Neural cell (in vitro differentiated cells): ENCODE data around the gene IGF2R. TPM values are rescaled to one million over a fixed set of nuclear protein-coding genes. Genes with fewer than 3 reads are reported as not detected.

ENCODE experiments used
- H2AFZ ChIP-seq: fragments of 200-600, 300-800 bp; sonication (generic), shearing (Covaris generic); 2 replicates; pipeline ENCODE4 v1.6.0; 2014; ENCODE audit warnings: low read depth, mild to moderate bottlenecking, antibody characterized with exemption, low read length, moderate library complexity
- H3F3A ChIP-seq: fragments of 200-600 bp; shearing (Covaris generic); 2 replicates; pipeline ENCODE4 v1.6.1; 2016; ENCODE audit warnings: mild to moderate bottlenecking, moderate library complexity, mixed read lengths, antibody characterized with exemption, low read length; ENCODE audit not compliant: insufficient read depth, poor library complexity, severe bottlenecking
- H3K27ac ChIP-seq: fragments of 200-600, 300-800 bp; sonication (generic), shearing (Covaris generic); 2 replicates; pipeline ENCODE4 v1.5.1; 2014; ENCODE audit warnings: mild to moderate bottlenecking, low read length, moderate library complexity
- H3K27me3 ChIP-seq: fragments of 300-800, 200-600 bp; sonication (generic), shearing (Covaris generic); 2 replicates; pipeline ENCODE4 v1.6.0; 2014; ENCODE audit warnings: mild to moderate bottlenecking, low read depth, low read length, moderate library complexity; ENCODE audit not compliant: insufficient read depth
- H3K36me3 ChIP-seq: fragments of 300-800, 200-600 bp; sonication (generic), shearing (Covaris generic); 2 replicates; pipeline ENCODE4 v1.5.1; 2014; ENCODE audit warnings: mild to moderate bottlenecking, antibody characterized with exemption, low read length, moderate library complexity; ENCODE audit not compliant: insufficient read depth
- H3K4me2 ChIP-seq: fragments of 300-800, 200-600 bp; sonication (generic), shearing (Covaris generic); 2 replicates; pipeline ENCODE4 v1.6.0; 2014; ENCODE audit warnings: mild to moderate bottlenecking, low read length
- H3K4me3 ChIP-seq: fragments of 300-800, 200-600 bp; sonication (generic), shearing (Covaris generic); 2 replicates; pipeline ENCODE4 v1.5.1; 2014; ENCODE audit warnings: mild to moderate bottlenecking, low read length, moderate library complexity
- H3K79me2 ChIP-seq: fragments of 200-600 bp; shearing (Covaris generic); replicated peaks from 2 replicates; pipeline ENCODE4 v1.6.0; 2014; ENCODE audit warnings: mild to moderate bottlenecking, low read length, moderate library complexity; ENCODE audit not compliant: insufficient read depth
- H3K9ac ChIP-seq: fragments of 300-800, 200-600 bp; sonication (generic), shearing (Covaris generic); 2 replicates; pipeline ENCODE4 v1.6.1; 2016; ENCODE audit warnings: mild to moderate bottlenecking, low read length, mixed read lengths
- H3K9me2 ChIP-seq: fragments of 200-600 bp; shearing (Covaris generic); 2 replicates; pipeline ENCODE4 v1.6.1; 2016; ENCODE audit warnings: mild to moderate bottlenecking, low read length, mixed read lengths; ENCODE audit not compliant: insufficient read depth
- H3K9me3 ChIP-seq: fragments of 200-600, 300-800 bp; sonication (generic), shearing (Covaris generic); 2 replicates; pipeline ENCODE4 v1.6.1; 2016; ENCODE audit warnings: mild to moderate bottlenecking, mixed run types, low read length, moderate library complexity, mixed read lengths
- H4K20me1 ChIP-seq: fragments of 200-600 bp; shearing (Covaris generic); 2 replicates; pipeline ENCODE4 v1.6.1; 2016; ENCODE audit warnings: mild to moderate bottlenecking, mixed run types; ENCODE audit not compliant: insufficient read depth
- EP300 ChIP-seq: fragments of 450-650 bp; conservative IDR thresholded peaks from 2 replicates; pipeline ENCODE4 v1.6.1; 2014; ENCODE audit warnings: antibody characterized with exemption, mild to moderate bottlenecking, moderate library complexity; ENCODE audit not compliant: poor library complexity, severe bottlenecking
- EZH2 ChIP-seq: fragments of 200-600, 300-800 bp; shearing (Covaris generic), sonication (generic); IDR thresholded peaks from 2 replicates; pipeline ENCODE4 v1.6.1; 2014; ENCODE audit warnings: antibody characterized with exemption, low read length, borderline replicate concordance, mild to moderate bottlenecking; ENCODE audit not compliant: insufficient read depth, poor library complexity, severe bottlenecking
- MXI1 ChIP-seq: fragments of 450-650 bp; conservative IDR thresholded peaks from 2 replicates; pipeline ENCODE4 v1.6.1; 2014; ENCODE audit warnings: antibody characterized with exemption, mild to moderate bottlenecking; ENCODE audit not compliant: poor library complexity, severe bottlenecking
- POLR2AphosphoS5 ChIP-seq: IDR thresholded peaks from 2 replicates; pipeline ENCODE4 v1.6.1; 2012
- RAD21 ChIP-seq: fragments of 450-650 bp; conservative IDR thresholded peaks from 2 replicates; pipeline ENCODE4 v1.6.1; 2014; ENCODE audit warnings: antibody characterized with exemption, mild to moderate bottlenecking, moderate library complexity
- REST ChIP-seq: IDR thresholded peaks from 2 replicates; pipeline ENCODE4 v1.6.1; 2012; ENCODE audit warnings: borderline replicate concordance
- SMC3 ChIP-seq: fragments of 450-650 bp; conservative IDR thresholded peaks from 2 replicates; pipeline ENCODE4 v1.6.1; 2014; ENCODE audit warnings: antibody characterized with exemption, mild to moderate bottlenecking, moderate library complexity; ENCODE audit not compliant: poor library complexity
- TAF1 ChIP-seq: IDR thresholded peaks from 2 replicates; pipeline ENCODE4 v1.6.1; 2012; ENCODE audit warnings: low read depth
- polyA plus RNA-seq: library from polyadenylated mRNA; depleted of rRNA; stranded (reverse); fragments of >200 nt; gene quantifications from 2 replicates; pipeline ENCODE4 v1.2.3, GENCODE V29; 2014
- TF ChIP-seq, protein P1 (sequence below): fragments of 450-650 bp; IDR thresholded peaks from 2 replicates; pipeline ENCODE4 v1.5.1; 2014; ENCODE audit warnings: antibody characterized with exemption, mild to moderate bottlenecking, moderate library complexity; ENCODE audit not compliant: poor library complexity, severe bottlenecking

The IGF2R gene
- polyA plus RNA-seq, 1 donor from 2014 or later = 15.0 TPM

- Histone ChIP-seq H3K9me3 (no peaks in the 10 kb centered on the region), H3K9me2 (no peaks in the 10 kb centered on the region), H3K36me3 (no peaks in the 10 kb centered on the region), H3K27me3 (no peaks in the 10 kb centered on the region), H3K4me2 (no peak overlapping the region), H3K9ac (no peak overlapping the region), H3K4me3 (no peak overlapping the region), H3F3A (no peaks in the 10 kb centered on the region), H4K20me1 (no peaks in the 10 kb centered on the region), H3K79me2 (no peaks in the 10 kb centered on the region), H3K27ac (no peak overlapping the region), H2AFZ (no peak overlapping the region)
- TF ChIP-seq EP300 (no peak), RAD21 (no peak), SMC3 (no peak), MXI1 (no peak), EZH2 (no peak), POLR2AphosphoS5 (no peak), TAF1 (no peak), REST (no peak)
- TF ChIP-seq, protein P1, sequence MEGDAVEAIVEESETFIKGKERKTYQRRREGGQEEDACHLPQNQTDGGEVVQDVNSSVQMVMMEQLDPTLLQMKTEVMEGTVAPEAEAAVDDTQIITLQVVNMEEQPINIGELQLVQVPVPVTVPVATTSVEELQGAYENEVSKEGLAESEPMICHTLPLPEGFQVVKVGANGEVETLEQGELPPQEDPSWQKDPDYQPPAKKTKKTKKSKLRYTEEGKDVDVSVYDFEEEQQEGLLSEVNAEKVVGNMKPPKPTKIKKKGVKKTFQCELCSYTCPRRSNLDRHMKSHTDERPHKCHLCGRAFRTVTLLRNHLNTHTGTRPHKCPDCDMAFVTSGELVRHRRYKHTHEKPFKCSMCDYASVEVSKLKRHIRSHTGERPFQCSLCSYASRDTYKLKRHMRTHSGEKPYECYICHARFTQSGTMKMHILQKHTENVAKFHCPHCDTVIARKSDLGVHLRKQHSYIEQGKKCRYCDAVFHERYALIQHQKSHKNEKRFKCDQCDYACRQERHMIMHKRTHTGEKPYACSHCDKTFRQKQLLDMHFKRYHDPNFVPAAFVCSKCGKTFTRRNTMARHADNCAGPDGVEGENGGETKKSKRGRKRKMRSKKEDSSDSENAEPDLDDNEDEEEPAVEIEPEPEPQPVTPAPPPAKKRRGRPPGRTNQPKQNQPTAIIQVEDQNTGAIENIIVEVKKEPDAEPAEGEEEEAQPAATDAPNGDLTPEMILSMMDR = no peak
Observed at GRCh38 chr6:159931846-159932245, 37.0 kb upstream of the IGF2R start.

DNA sequence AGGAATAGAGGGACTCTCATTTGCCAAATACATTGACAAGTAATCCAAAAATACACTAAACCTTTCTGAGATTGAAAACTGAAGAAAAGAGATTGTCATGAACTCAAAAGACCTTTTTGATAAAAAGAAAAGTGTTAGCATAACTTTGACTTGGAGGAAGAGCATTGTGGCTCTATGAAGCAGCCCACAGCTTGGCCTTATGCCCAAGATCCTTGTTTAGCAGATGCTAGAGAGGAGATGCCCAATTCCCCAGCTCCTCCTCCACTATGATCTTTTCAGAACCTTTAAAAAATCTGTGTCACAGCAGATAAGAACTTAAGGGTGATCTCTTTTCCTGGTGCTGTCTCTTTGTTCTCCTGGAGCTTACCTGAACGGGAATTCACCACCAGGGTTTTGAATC lies 35.8 kb upstream of the IGF2R start:
- no peak overlapping the region for H3K4me3 ChIP-seq
- H3K79me2 ChIP-seq = no peaks in the 10 kb centered on the region
- no peaks in the 10 kb centered on the region for H3K9me3 ChIP-seq
- no peak overlapping the region for H3K9ac ChIP-seq
- H3K27ac ChIP-seq = no peak overlapping the region
- no peaks in the 10 kb centered on the region for H3K9me2 ChIP-seq
- H3F3A ChIP-seq = no peaks in the 10 kb centered on the region
- no peak overlapping the region for H3K4me2 ChIP-seq
- no peaks in the 10 kb centered on the region for H3K27me3 ChIP-seq
- H3K36me3 ChIP-seq = no peaks in the 10 kb centered on the region
- no peaks in the 10 kb centered on the region for H4K20me1 ChIP-seq
- no peak for TF ChIP-seq EP300
- TF ChIP-seq, protein P1 = no peak
- H2AFZ ChIP-seq = no peak overlapping the region
